ENCODE results near the gene FAM193A.
A peak's percentile ranks its signal among the peaks of the same experiment; 100 is the strongest.

The FAM193A gene

GRCh38 chr4:2743518-2744445, 207.3 kb downstream of the FAM193A start:
- no peaks in the 10 kb centered on the region for H4K20me1 ChIP-seq (ENCODE audit: insufficient read depth, low read length)
- no peaks in the 10 kb centered on the region for H3F3A ChIP-seq (ENCODE audit: insufficient read depth, low read length)
- no peaks in the 10 kb centered on the region for H3K9me3 ChIP-seq (ENCODE audit: low read length)
- H3K27me3 ChIP-seq (ENCODE audit: insufficient read depth, low read length), result no peaks in the 10 kb centered on the region
- no peak overlapping the region for H3K9ac ChIP-seq (ENCODE audit: low read length)
- no peak overlapping the region for H3K4me2 ChIP-seq (ENCODE audit: low read length)
- H2AFZ ChIP-seq (ENCODE audit: low read length), result no peak overlapping the region
- H3K9me2 ChIP-seq (ENCODE audit: low read depth, low read length), result no peaks in the 10 kb centered on the region
- peaks cover 41% of the 10 kb centered on the region for H3K36me3 ChIP-seq (ENCODE audit: insufficient read depth, low read length)
- H3K79me2 ChIP-seq (ENCODE audit: insufficient read depth, low read length), result no peaks in the 10 kb centered on the region
- H3K4me3 ChIP-seq (ENCODE audit: low read depth, low read length, poor library complexity, severe bottlenecking), result no peak overlapping the region
- TF ChIP-seq, protein P1, sequence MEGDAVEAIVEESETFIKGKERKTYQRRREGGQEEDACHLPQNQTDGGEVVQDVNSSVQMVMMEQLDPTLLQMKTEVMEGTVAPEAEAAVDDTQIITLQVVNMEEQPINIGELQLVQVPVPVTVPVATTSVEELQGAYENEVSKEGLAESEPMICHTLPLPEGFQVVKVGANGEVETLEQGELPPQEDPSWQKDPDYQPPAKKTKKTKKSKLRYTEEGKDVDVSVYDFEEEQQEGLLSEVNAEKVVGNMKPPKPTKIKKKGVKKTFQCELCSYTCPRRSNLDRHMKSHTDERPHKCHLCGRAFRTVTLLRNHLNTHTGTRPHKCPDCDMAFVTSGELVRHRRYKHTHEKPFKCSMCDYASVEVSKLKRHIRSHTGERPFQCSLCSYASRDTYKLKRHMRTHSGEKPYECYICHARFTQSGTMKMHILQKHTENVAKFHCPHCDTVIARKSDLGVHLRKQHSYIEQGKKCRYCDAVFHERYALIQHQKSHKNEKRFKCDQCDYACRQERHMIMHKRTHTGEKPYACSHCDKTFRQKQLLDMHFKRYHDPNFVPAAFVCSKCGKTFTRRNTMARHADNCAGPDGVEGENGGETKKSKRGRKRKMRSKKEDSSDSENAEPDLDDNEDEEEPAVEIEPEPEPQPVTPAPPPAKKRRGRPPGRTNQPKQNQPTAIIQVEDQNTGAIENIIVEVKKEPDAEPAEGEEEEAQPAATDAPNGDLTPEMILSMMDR (IDR thresholded peaks at IDR 0.05; ENCODE audit: low read length), result no peak
- TF ChIP-seq EZH2 (IDR thresholded peaks at IDR 0.05; ENCODE audit: borderline replicate concordance, low read length), result no peak
- no peak overlapping the region for H3K27ac ChIP-seq (ENCODE audit: low read depth, low read length, poor library complexity, severe bottlenecking)
- peaks cover 34% of the 10 kb centered on the region for H3K4me1 ChIP-seq (ENCODE audit: insufficient read depth, low read length, severe bottlenecking)

DNA sequence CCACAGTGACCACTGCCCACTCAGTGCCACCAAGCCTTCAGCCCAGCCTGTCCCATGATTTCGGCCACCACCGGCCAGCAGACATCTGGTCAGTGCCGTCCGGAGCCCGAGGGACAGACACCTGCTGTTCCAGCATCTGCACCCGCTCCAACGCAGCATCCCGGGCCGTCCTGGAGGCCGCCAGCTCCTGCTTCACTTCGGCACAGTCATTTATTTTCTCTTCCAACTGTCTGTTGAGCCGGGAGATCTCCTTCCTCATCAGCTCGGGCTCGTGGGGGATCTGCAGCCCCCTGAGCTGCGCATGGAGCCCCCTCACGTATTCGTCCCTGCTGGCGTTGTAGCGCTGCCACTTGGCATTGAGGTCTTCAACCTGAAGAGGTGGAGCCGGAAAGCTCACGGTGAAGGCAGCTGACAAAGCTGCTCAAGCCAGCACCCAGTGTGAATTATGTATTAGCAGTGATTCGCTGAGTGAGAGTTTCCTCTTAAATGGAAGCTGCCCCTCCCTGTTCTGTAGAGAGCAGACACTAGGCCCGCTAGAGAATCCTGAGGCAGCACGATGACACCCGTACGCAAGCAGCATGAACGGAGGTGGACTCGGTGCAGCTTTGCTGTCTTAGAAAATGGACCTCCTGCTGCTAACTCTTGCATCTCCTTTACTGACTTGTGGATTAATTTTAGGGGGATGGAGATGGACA, 208.3 kb downstream of the FAM193A start:
- H3K9me3 ChIP-seq (ENCODE audit: low read length), result no peaks in the 10 kb centered on the region
- no peak overlapping the region for H3K27ac ChIP-seq (ENCODE audit: low read depth, low read length, poor library complexity, severe bottlenecking)
- H4K20me1 ChIP-seq (ENCODE audit: insufficient read depth, low read length), result no peaks in the 10 kb centered on the region
- H3K9me2 ChIP-seq (ENCODE audit: low read depth, low read length), result no peaks in the 10 kb centered on the region
- H3K4me1 ChIP-seq (ENCODE audit: insufficient read depth, low read length, severe bottlenecking), result peaks cover 34% of the 10 kb centered on the region
- no peaks in the 10 kb centered on the region for H3K27me3 ChIP-seq (ENCODE audit: insufficient read depth, low read length)
- peaks cover 41% of the 10 kb centered on the region for H3K36me3 ChIP-seq (ENCODE audit: insufficient read depth, low read length)
- H3K9ac ChIP-seq (ENCODE audit: low read length), result no peak overlapping the region
- H3K4me3 ChIP-seq (ENCODE audit: low read depth, low read length, poor library complexity, severe bottlenecking), result no peak overlapping the region
- no peak overlapping the region for H3K4me2 ChIP-seq (ENCODE audit: low read length)
- no peaks in the 10 kb centered on the region for H3K79me2 ChIP-seq (ENCODE audit: insufficient read depth, low read length)
- H2AFZ ChIP-seq (ENCODE audit: low read length), result no peak overlapping the region
- no peak for TF ChIP-seq EZH2 (IDR thresholded peaks at IDR 0.05; ENCODE audit: borderline replicate concordance, low read length)
- TF ChIP-seq, protein P1 (IDR thresholded peaks at IDR 0.05; ENCODE audit: low read length), result no peak
- H3F3A ChIP-seq (ENCODE audit: insufficient read depth, low read length), result no peaks in the 10 kb centered on the region

GRCh38 chr4:2745516-2745915, 209.1 kb downstream of the FAM193A start:
- Histone ChIP-seq H3F3A (ENCODE audit: insufficient read depth, low read length) (no peaks in the 10 kb centered on the region), H4K20me1 (ENCODE audit: insufficient read depth, low read length) (no peaks in the 10 kb centered on the region), H3K79me2 (ENCODE audit: insufficient read depth, low read length) (no peaks in the 10 kb centered on the region), H3K9ac (ENCODE audit: low read length) (peak overlapping the region; percentile 40; the same call in 1 of the 2 replicates), H3K4me3 (ENCODE audit: low read depth, low read length, poor library complexity, severe bottlenecking) (no peak overlapping the region), H3K4me1 (ENCODE audit: insufficient read depth, low read length, severe bottlenecking) (peaks cover 34% of the 10 kb centered on the region), H3K9me3 (ENCODE audit: low read length) (no peaks in the 10 kb centered on the region), H3K4me2 (ENCODE audit: low read length) (peak overlapping the region; percentile 49), H3K9me2 (ENCODE audit: low read depth, low read length) (no peaks in the 10 kb centered on the region), H3K27ac (ENCODE audit: low read depth, low read length, poor library complexity, severe bottlenecking) (peak overlapping the region; percentile 85), H3K27me3 (ENCODE audit: insufficient read depth, low read length) (no peaks in the 10 kb centered on the region), H2AFZ (ENCODE audit: low read length) (no peak overlapping the region), H3K36me3 (ENCODE audit: insufficient read depth, low read length) (peaks cover 41% of the 10 kb centered on the region)
- TF ChIP-seq EZH2 (IDR thresholded peaks at IDR 0.05; ENCODE audit: borderline replicate concordance, low read length), result no peak
- TF ChIP-seq, protein P1 (IDR thresholded peaks at IDR 0.05; ENCODE audit: low read length), result no peak

Data from OCI-LY1 (cell line).